Hepatocyte (in vitro differentiated cells): ENCODE measurements around the gene PGC.

Source experiments
- EZH2 ChIP-seq: fragments of 200-600 bp; sonication (generic); IDR thresholded peaks from 2 replicates; pipeline ENCODE4 v1.6.1; 2016; ENCODE audit warnings: antibody characterized with exemption, mild to moderate bottlenecking, borderline replicate concordance
- TF ChIP-seq, protein P1 (sequence below): fragments of 200-600 bp; sonication (generic); IDR thresholded peaks from 2 replicates; pipeline ENCODE4 v1.5.1; 2016; ENCODE audit warnings: antibody characterized with exemption, mild to moderate bottlenecking; ENCODE audit not compliant: poor library complexity

DNA sequence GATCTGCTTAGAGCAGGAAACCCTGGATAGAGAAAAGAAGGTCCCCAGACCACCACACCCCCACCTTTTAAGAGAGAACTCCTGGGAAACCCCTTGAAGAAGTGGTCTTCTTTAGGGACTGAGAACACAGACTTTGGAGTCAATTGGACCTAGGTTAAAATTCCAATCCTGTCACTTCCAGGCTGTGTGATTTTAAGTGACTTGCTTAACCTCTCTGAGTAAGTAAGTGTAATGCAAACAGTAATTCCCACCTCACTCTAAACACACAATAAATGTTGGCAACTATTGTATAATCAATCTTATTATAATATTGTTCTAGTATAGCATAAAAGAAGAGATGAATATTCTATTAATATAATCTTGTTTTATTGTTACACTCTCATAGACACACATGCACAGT is 15.0 kb downstream of the PGC start:
- TF ChIP-seq, protein P1, sequence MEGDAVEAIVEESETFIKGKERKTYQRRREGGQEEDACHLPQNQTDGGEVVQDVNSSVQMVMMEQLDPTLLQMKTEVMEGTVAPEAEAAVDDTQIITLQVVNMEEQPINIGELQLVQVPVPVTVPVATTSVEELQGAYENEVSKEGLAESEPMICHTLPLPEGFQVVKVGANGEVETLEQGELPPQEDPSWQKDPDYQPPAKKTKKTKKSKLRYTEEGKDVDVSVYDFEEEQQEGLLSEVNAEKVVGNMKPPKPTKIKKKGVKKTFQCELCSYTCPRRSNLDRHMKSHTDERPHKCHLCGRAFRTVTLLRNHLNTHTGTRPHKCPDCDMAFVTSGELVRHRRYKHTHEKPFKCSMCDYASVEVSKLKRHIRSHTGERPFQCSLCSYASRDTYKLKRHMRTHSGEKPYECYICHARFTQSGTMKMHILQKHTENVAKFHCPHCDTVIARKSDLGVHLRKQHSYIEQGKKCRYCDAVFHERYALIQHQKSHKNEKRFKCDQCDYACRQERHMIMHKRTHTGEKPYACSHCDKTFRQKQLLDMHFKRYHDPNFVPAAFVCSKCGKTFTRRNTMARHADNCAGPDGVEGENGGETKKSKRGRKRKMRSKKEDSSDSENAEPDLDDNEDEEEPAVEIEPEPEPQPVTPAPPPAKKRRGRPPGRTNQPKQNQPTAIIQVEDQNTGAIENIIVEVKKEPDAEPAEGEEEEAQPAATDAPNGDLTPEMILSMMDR = no peak
- TF ChIP-seq EZH2 = no peak
